ENCODE measurements around the gene TOP3A.

Gene TOP3A

GRCh38 chr17:18324140-18325050, 9.6 kb upstream of the TOP3A start:
- H3K4me3 ChIP-seq (ENCODE audit: low read depth, low read length), result no peak overlapping the region
- no peak for DNase-seq (ENCODE audit: low read depth)
- TF ChIP-seq, protein P1, sequence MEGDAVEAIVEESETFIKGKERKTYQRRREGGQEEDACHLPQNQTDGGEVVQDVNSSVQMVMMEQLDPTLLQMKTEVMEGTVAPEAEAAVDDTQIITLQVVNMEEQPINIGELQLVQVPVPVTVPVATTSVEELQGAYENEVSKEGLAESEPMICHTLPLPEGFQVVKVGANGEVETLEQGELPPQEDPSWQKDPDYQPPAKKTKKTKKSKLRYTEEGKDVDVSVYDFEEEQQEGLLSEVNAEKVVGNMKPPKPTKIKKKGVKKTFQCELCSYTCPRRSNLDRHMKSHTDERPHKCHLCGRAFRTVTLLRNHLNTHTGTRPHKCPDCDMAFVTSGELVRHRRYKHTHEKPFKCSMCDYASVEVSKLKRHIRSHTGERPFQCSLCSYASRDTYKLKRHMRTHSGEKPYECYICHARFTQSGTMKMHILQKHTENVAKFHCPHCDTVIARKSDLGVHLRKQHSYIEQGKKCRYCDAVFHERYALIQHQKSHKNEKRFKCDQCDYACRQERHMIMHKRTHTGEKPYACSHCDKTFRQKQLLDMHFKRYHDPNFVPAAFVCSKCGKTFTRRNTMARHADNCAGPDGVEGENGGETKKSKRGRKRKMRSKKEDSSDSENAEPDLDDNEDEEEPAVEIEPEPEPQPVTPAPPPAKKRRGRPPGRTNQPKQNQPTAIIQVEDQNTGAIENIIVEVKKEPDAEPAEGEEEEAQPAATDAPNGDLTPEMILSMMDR (IDR thresholded peaks at IDR 0.05; ENCODE audit: insufficient read depth, low read depth, low read length, missing control alignments), result no peak

DNA sequence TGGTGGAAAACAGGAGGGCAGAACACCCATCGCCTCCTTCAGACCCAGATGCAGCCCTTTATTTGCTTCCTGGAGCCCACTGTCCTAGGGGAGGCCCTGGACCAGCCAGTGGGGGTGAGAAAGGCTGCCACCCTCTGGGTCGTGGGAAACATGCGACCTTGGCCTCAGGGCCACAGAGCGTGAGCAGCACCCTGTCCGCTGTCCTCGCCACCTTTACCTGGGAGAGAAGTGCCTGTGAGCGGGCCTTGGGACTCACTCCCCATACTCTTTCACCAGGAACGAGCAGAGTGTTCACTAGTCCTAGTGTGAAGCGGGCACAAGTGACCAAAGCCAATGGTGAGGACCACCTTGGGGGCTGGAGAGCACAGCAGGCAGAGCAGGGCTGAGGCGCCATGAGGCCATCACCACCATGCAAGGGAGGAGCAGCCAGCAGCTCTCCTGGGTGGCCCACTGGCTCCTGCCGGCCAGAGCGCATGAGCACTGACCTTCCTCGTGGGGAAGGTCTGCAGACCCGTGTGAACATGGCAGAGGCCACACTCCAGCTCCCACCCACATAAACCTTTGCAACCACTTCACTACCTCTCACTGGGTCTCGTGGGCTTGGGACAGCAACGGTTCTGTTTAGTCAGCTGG, 8.8 kb upstream of the TOP3A start:
- H3K4me3 ChIP-seq (ENCODE audit: low read depth, low read length), result no peak overlapping the region
- TF ChIP-seq, protein P1 (IDR thresholded peaks at IDR 0.05; ENCODE audit: insufficient read depth, low read depth, low read length, missing control alignments), result no peak

GRCh38 chr17:18323007-18323406, 8.2 kb upstream of the TOP3A start:
- H3K4me3 ChIP-seq (ENCODE audit: low read depth, low read length), result no peak overlapping the region
- TF ChIP-seq, protein P1 (IDR thresholded peaks at IDR 0.05; ENCODE audit: insufficient read depth, low read depth, low read length, missing control alignments), result no peak
- no peak for DNase-seq (ENCODE audit: low read depth)

More for the DNA sequence above, 8.8 kb upstream of the TOP3A start:
- no peak for DNase-seq (ENCODE audit: low read depth)

GRCh38 chr17:18322522-18322921, 7.7 kb upstream of the TOP3A start:
- no peak overlapping the region for H3K4me3 ChIP-seq (ENCODE audit: low read depth, low read length)
- TF ChIP-seq, protein P1 (IDR thresholded peaks at IDR 0.05; ENCODE audit: insufficient read depth, low read depth, low read length, missing control alignments), result no peak

DNA sequence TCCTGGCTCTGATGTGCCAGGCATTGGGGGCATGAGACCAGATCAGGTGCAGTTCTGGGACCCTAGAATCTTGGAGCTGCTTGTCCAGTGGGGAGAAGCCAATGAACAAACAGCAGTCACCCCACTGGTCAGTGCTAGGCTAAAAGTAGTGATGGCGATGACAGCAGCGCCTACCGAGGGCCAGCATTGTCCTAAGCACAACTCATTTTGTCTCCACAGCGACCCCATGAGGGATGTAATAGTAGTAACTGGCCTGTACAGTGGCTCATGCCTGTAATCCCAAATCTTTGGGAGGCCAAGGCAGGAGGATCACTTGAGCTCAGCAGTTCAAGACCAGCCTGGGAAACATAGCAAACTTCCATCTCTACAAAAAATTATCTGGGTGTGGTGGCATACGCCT, 6.5 kb upstream of the TOP3A start:
- TF ChIP-seq, protein P1 (IDR thresholded peaks at IDR 0.05; ENCODE audit: insufficient read depth, low read depth, low read length, missing control alignments), result no peak
- H3K4me3 ChIP-seq (ENCODE audit: low read depth, low read length), result no peak overlapping the region
- DNase-seq (ENCODE audit: low read depth), result no peak

More at GRCh38 chr17:18322522-18322921, 7.7 kb upstream of the TOP3A start:
- DNase-seq (ENCODE audit: low read depth), result no peak

DNA sequence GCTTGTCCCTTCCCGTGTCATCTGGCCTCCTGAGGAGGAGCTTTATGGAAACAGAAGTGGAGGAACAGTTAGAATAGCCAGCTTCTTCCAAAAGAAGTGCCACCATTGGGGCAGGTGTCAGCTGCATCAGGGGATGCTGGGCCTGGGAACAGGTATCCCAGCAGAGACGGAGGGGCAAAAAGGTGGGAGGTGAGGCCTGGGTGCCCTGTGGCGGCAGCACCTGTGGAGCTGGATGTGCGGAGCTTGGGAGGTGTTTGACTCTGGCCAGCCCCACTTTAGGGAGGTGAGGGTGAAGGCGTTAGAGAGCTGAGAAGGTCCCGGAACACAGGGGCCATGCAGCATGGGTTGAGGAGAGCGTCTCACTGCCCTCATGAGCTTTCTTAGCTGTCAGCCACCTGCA, 5.5 kb upstream of the TOP3A start:
- no peak for DNase-seq (ENCODE audit: low read depth)
- TF ChIP-seq, protein P1 (IDR thresholded peaks at IDR 0.05; ENCODE audit: insufficient read depth, low read depth, low read length, missing control alignments), result no peak
- no peak overlapping the region for H3K4me3 ChIP-seq (ENCODE audit: low read depth, low read length)
